A549 (cell line): ENCODE data around the gene GPR160.
"Not testable (repeated sequence)": the region's sequence is repeated elsewhere in the genome, so short reads cannot be mapped to it uniquely, and the experiment has no call there.

Experiments
- BHLHE40 ChIP-seq: IDR thresholded peaks from 2 replicates; pipeline ENCODE4 v1.6.1; 2012; ENCODE audit warnings: low read depth, low read length, inconsistent platforms
- CHD2 ChIP-seq: fragments of 150-350 bp; IDR thresholded peaks from 2 replicates; pipeline ENCODE4 v1.6.1; 2014; ENCODE audit warnings: low read length; ENCODE audit not compliant: partially characterized antibody
- EP300 ChIP-seq, 2 experiments: fragments of >200 bp; sonication (Bioruptor Twin); formaldehyde crosslinking; IDR thresholded peaks; 2 replicates in 1 of 2; 3 replicates in 1 of 2; pipeline ENCODE4 v1.6.1; 2016 to 2017
- MYC ChIP-seq: IDR thresholded peaks from 2 replicates; pipeline ENCODE4 v1.6.1; 2012; ENCODE audit warnings: mild to moderate bottlenecking, inconsistent platforms, low read length, improper control_type of control experiment, borderline replicate concordance
- PHF8 ChIP-seq: fragments of 200-600 bp; sonication (generic); IDR thresholded peaks from 2 replicates; pipeline ENCODE4 v1.6.1; 2016; ENCODE audit warnings: low read depth, mild to moderate bottlenecking, antibody characterized with exemption, moderate library complexity, borderline replicate concordance
- POLR2A ChIP-seq: IDR thresholded peaks from 2 replicates; pipeline ENCODE4 v1.6.1; 2012; ENCODE audit warnings: mild to moderate bottlenecking, low read length
- SMC3 ChIP-seq: fragments of >200 bp; sonication (Bioruptor Twin); formaldehyde crosslinking; IDR thresholded peaks from 3 replicates; pipeline ENCODE4 v1.6.1; 2018; ENCODE audit warnings: inconsistent platforms
- SREBF2 ChIP-seq: fragments of 450-650 bp; IDR thresholded peaks from 2 replicates; pipeline ENCODE4 v1.6.1; 2014; ENCODE audit warnings: mild to moderate bottlenecking, moderate library complexity
- USF2 ChIP-seq: fragments of 450-650 bp; IDR thresholded peaks from 2 replicates; pipeline ENCODE4 v1.6.1; 2014; ENCODE audit warnings: antibody characterized with exemption
- ZFP36 ChIP-seq: fragments of 450-650 bp; IDR thresholded peaks from 2 replicates; pipeline ENCODE4 v1.6.1; 2014; ENCODE audit warnings: borderline replicate concordance; ENCODE audit not compliant: partially characterized antibody
- TF ChIP-seq, protein P1 (sequence below): fragments of >200 bp; sonication (Bioruptor Twin); formaldehyde crosslinking; IDR thresholded peaks from 3 replicates; pipeline ENCODE4 v1.5.1; 2016
- TF ChIP-seq, protein P2 (sequence below): IDR thresholded peaks from 2 replicates; pipeline ENCODE4 v1.6.1; 2012
- TF ChIP-seq, protein P3 (sequence below): fragments of 250-450 bp; sonication (Bioruptor Pico); IDR thresholded peaks from 2 replicates; pipeline ENCODE4 v1.5.0; 2021; ENCODE audit warnings: mild to moderate bottlenecking, moderate library complexity, borderline replicate concordance

GRCh38 chr3:170019306-170019705, 18.5 kb upstream of the GPR160 start:
- not testable (repeated sequence) for TF ChIP-seq BHLHE40; MYC; POLR2A; CHD2; EP300 (IDR thresholded peaks at IDR 0.05); PHF8; SMC3; SREBF2; ZFP36; USF2
- TF ChIP-seq, protein P1, sequence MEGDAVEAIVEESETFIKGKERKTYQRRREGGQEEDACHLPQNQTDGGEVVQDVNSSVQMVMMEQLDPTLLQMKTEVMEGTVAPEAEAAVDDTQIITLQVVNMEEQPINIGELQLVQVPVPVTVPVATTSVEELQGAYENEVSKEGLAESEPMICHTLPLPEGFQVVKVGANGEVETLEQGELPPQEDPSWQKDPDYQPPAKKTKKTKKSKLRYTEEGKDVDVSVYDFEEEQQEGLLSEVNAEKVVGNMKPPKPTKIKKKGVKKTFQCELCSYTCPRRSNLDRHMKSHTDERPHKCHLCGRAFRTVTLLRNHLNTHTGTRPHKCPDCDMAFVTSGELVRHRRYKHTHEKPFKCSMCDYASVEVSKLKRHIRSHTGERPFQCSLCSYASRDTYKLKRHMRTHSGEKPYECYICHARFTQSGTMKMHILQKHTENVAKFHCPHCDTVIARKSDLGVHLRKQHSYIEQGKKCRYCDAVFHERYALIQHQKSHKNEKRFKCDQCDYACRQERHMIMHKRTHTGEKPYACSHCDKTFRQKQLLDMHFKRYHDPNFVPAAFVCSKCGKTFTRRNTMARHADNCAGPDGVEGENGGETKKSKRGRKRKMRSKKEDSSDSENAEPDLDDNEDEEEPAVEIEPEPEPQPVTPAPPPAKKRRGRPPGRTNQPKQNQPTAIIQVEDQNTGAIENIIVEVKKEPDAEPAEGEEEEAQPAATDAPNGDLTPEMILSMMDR = not testable (repeated sequence)
- TF ChIP-seq, protein P2, sequence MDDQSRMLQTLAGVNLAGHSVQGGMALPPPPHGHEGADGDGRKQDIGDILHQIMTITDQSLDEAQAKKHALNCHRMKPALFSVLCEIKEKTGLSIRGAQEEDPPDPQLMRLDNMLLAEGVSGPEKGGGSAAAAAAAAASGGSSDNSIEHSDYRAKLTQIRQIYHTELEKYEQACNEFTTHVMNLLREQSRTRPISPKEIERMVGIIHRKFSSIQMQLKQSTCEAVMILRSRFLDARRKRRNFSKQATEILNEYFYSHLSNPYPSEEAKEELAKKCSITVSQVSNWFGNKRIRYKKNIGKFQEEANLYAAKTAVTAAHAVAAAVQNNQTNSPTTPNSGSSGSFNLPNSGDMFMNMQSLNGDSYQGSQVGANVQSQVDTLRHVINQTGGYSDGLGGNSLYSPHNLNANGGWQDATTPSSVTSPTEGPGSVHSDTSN = not testable (repeated sequence)
- TF ChIP-seq, protein P3, sequence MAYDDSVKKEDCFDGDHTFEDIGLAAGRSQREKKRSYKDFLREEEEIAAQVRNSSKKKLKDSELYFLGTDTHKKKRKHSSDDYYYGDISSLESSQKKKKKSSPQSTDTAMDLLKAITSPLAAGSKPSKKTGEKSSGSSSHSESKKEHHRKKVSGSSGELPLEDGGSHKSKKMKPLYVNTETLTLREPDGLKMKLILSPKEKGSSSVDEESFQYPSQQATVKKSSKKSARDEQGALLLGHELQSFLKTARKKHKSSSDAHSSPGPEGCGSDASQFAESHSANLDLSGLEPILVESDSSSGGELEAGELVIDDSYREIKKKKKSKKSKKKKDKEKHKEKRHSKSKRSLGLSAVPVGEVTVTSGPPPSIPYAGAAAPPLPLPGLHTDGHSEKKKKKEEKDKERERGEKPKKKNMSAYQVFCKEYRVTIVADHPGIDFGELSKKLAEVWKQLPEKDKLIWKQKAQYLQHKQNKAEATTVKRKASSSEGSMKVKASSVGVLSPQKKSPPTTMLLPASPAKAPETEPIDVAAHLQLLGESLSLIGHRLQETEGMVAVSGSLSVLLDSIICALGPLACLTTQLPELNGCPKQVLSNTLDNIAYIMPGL = not testable (repeated sequence)
